ENCODE results near the gene CR1L. TPM values are rescaled to one million over a fixed set of nuclear protein-coding genes. Genes with fewer than 3 reads are reported as not detected.

Gene CR1L
- total and polyA plus RNA-seq, 9 of the 15 experiments (the other 6 are each of a cell fraction or from before 2014, with no cell fraction given): 10.1 to 74.8 (median 34.3) TPM

DNA sequence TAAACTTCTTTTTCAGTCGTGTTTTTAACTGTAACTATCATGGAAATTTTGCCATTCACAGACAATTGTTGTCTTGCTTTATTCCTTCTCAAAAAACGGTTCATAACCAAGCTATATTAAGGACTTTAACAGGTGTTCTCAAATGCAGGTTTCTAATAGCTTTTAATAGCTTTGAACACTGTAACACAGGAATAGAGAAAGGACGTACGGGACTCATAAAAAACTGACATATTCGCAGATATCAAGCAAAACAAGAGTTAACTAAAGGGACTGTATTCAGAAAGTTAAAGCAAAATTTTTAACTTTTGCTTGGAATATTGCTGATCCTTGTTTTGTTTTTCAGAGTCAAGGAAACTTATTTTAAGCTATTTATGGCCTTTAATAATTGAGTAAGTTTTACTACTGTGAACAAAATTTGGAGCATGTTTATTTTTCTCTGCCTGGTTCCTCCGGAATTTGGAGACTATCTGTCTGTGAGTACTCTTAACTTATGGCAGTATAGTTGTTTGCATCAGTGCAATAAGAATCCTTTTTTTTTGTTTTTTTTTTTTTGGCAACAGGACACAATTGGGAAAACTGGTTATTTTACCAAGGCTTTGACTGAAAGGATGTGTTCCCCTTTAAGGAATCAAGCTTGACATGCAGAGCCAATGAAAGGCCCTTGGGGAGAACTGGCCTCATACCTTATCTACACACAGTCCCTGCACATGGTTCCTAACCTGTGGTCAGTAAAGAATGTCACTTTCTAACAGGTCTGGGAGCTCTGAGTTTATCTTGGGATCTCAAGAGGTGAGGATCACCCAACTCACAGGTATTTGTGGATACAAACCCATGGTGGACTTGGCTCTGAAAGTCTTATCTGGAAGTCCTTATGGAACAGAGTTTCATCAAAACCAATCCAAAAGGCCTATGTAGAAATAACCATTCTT lies 101.2 kb downstream of the CR1L start (continued):
- TF ChIP-seq, protein P1, sequence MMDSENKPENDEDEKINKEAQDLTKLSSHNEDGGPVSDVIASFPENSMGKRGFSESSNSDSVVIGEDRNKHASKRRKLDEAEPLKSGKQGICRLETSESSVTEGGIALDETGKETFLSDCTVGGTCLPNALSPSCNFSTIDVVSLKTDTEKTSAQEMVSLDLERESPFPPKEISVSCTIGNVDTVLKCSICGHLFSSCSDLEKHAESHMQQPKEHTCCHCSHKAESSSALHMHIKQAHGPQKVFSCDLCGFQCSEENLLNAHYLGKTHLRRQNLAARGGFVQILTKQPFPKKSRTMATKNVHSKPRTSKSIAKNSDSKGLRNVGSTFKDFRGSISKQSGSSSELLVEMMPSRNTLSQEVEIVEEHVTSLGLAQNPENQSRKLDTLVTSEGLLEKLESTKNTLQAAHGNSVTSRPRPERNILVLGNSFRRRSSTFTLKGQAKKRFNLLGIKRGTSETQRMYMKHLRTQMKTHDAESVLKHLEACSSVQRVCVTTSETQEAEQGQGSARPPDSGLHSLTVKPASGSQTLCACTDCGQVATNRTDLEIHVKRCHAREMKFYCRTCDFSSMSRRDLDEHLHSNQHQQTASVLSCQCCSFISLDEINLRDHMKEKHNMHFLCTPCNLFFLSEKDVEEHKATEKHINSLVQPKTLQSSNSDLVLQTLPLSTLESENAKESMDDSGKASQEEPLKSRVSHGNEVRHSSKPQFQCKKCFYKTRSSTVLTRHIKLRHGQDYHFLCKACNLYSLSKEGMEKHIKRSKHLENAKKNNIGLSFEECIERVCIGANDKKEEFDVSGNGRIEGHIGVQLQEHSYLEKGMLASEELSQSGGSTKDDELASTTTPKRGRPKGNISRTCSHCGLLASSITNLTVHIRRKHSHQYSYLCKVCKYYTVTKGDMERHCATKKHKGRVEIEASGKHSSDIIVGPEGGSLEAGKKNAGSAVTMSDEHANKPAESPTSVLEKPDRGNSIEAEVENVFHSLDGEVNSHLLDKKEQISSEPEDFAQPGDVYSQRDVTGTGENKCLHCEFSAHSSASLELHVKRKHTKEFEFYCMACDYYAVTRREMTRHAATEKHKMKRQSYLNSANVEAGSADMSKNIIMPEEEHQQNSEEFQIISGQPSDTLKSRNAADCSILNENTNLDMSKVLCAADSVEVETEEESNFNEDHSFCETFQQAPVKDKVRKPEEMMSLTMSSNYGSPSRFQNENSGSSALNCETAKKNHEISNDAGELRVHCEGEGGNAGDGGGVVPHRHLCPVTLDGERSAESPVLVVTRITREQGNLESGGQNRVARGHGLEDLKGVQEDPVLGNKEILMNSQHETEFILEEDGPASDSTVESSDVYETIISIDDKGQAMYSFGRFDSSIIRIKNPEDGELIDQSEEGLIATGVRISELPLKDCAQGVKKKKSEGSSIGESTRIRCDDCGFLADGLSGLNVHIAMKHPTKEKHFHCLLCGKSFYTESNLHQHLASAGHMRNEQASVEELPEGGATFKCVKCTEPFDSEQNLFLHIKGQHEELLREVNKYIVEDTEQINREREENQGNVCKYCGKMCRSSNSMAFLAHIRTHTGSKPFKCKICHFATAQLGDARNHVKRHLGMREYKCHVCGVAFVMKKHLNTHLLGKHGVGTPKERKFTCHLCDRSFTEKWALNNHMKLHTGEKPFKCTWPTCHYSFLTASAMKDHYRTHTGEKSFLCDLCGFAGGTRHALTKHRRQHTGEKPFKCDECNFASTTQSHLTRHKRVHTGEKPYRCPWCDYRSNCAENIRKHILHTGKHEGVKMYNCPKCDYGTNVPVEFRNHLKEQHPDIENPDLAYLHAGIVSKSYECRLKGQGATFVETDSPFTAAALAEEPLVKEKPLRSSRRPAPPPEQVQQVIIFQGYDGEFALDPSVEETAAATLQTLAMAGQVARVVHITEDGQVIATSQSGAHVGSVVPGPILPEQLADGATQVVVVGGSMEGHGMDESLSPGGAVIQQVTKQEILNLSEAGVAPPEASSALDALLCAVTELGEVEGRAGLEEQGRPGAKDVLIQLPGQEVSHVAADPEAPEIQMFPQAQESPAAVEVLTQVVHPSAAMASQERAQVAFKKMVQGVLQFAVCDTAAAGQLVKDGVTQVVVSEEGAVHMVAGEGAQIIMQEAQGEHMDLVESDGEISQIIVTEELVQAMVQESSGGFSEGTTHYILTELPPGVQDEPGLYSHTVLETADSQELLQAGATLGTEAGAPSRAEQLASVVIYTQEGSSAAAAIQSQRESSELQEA (IDR thresholded peaks at IDR 0.05; ENCODE audit: low read depth): no peak
- TF ChIP-seq MTA3 (IDR thresholded peaks at IDR 0.05; ENCODE audit: borderline replicate concordance) (0 out of 2 replicates have a peak, but pooled peaks have one; percentile 41), ZNF764 (CRISPR knock-in tag; IDR thresholded peaks at IDR 0.05; ENCODE audit: low read depth) (no peak), ELF2 (CRISPR knock-in tag; IDR thresholded peaks at IDR 0.05) (no peak), ZNF445 (CRISPR knock-in tag; IDR thresholded peaks at IDR 0.05; ENCODE audit: low read depth) (no peak), ZNF384 (IDR thresholded peaks at IDR 0.05; ENCODE audit: low read depth, low read length) (no peak), POU5F1 (IDR thresholded peaks at IDR 0.05; ENCODE audit: borderline replicate concordance, low read depth, low read length, partially characterized antibody) (no peak), ZNF444 (CRISPR knock-in tag; IDR thresholded peaks at IDR 0.05) (no peak), ZC3H8 (IDR thresholded peaks at IDR 0.05) (no peak), ZNF324 (CRISPR knock-in tag; IDR thresholded peaks at IDR 0.05) (no peak), ZNF785 (CRISPR knock-in tag; IDR thresholded peaks at IDR 0.05) (no peak), ZNF347 (CRISPR knock-in tag; IDR thresholded peaks at IDR 0.05; ENCODE audit: low read depth) (no peak), LARP7 (IDR thresholded peaks at IDR 0.05) (no peak), RBM34 (IDR thresholded peaks at IDR 0.05; ENCODE audit: borderline replicate concordance, insufficient read depth, low read length) (no peak), ZNF76 (CRISPR knock-in tag; IDR thresholded peaks at IDR 0.05; ENCODE audit: borderline replicate concordance) (no peak), BCL6 (CRISPR knock-in tag; IDR thresholded peaks at IDR 0.05) (no peak)
- TF ChIP-seq, protein P2, sequence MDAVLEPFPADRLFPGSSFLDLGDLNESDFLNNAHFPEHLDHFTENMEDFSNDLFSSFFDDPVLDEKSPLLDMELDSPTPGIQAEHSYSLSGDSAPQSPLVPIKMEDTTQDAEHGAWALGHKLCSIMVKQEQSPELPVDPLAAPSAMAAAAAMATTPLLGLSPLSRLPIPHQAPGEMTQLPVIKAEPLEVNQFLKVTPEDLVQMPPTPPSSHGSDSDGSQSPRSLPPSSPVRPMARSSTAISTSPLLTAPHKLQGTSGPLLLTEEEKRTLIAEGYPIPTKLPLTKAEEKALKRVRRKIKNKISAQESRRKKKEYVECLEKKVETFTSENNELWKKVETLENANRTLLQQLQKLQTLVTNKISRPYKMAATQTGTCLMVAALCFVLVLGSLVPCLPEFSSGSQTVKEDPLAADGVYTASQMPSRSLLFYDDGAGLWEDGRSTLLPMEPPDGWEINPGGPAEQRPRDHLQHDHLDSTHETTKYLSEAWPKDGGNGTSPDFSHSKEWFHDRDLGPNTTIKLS (IDR thresholded peaks at IDR 0.05; ENCODE audit: borderline replicate concordance, low read depth): no peak
- TF ChIP-seq, protein P3, sequence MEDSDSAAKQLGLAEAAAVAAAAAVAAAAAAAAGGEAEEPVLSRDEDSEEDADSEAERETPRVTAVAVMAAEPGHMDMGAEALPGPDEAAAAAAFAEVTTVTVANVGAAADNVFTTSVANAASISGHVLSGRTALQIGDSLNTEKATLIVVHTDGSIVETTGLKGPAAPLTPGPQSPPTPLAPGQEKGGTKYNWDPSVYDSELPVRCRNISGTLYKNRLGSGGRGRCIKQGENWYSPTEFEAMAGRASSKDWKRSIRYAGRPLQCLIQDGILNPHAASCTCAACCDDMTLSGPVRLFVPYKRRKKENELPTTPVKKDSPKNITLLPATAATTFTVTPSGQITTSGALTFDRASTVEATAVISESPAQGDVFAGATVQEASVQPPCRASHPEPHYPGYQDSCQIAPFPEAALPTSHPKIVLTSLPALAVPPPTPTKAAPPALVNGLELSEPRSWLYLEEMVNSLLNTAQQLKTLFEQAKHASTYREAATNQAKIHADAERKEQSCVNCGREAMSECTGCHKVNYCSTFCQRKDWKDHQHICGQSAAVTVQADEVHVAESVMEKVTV (CRISPR knock-in tag; IDR thresholded peaks at IDR 0.05): no peak

Measured in K562 (cell line).